ENCODE data around the gene MRPS27. TPM values are rescaled to one million over a fixed set of nuclear protein-coding genes. Genes with fewer than 3 reads are reported as not detected.

Gene MRPS27
- total and polyA plus RNA-seq, 2 of the 4 experiments (the other 2 are of a cell fraction): 46.9 to 90.5 TPM

GRCh38 chr5:72346398-72346797, 26.4 kb upstream of the MRPS27 start:
- H3K23ac ChIP-seq (ENCODE audit: low read depth, low read length): no peak overlapping the region
- H3K56ac ChIP-seq (ENCODE audit: extremely low read depth, insufficient read depth, low read length): no peak overlapping the region
- no TSS peak for BruUV-seq (replicated peaks)
- H3K27me3 ChIP-seq (ENCODE audit: control insufficient read depth, insufficient read depth, low read length): no peaks in the 10 kb centered on the region
- 94% methylated on average over 2 of the region's 2 CpGs; no CpG with 5 or more reads in 1 of the 2 experiments for WGBS, 2 experiments (ENCODE audit: extremely low coverage in 2 of 2, insufficient read length in 1 of 2)
- H2BK5ac ChIP-seq (ENCODE audit: low read depth, low read length, poor library complexity, severe bottlenecking): peak overlapping the region; percentile 82
- H3K18ac ChIP-seq (ENCODE audit: low read depth, low read length): peak overlapping the region; percentile 8
- peak overlapping the region; percentile 20; the same call in 1 of the 2 replicates for H2BK20ac ChIP-seq (ENCODE audit: low read depth, low read length)
- peak overlapping the region; percentile 37 to 47; a peak in 3 of 4 replicates for H4K8ac ChIP-seq (ENCODE audit: low read depth in 2 of 2, low read length in 2 of 2)
- peaks cover 27% of the 10 kb centered on the region for H3K4me1 ChIP-seq (ENCODE audit: control insufficient read depth, insufficient read depth, low read length)
- DNase-seq (no peak), ATAC-seq (ENCODE audit: low read depth) (no peak)
- no peak overlapping the region for H3K4me2 ChIP-seq (ENCODE audit: low read depth, low read length)
- H2BK120ac ChIP-seq (ENCODE audit: low read depth, low read length): peak overlapping the region; percentile 62
- ChIA-PET CTCF (interaction anchor here (0.6 kb wide), 1 partner anchor 33 kb away, joined by 3 read pairs; no protein-coding TSS in a partner anchor), POLR2A (ENCODE audit: unreplicated experiment) (no interaction called here)
- peak overlapping the region; percentile 11; the same call in 1 of the 2 replicates for H3K4ac ChIP-seq (ENCODE audit: low read depth, low read length)
- in situ Hi-C loops (cut with MboI; ENCODE audit: low sequenced_read_pairs): no loop called here
- no peak overlapping the region for H2AFZ ChIP-seq (replicated peaks; ENCODE audit: low read length, poor library complexity)
- H4K5ac ChIP-seq (ENCODE audit: low read depth, low read length): peak overlapping the region; percentile 52; the same call in 1 of the 2 replicates
- H4K20me1 ChIP-seq (ENCODE audit: insufficient read depth, low read length): no peaks in the 10 kb centered on the region
- H2BK15ac ChIP-seq (ENCODE audit: low read depth, low read length): 0 out of 3 replicates have a peak overlapping the region, but pooled peaks have one; percentile 45
- peaks cover 6% of the 10 kb centered on the region for H3K36me3 ChIP-seq (ENCODE audit: control insufficient read depth, insufficient read depth, low read length)
- no peak for TF ChIP-seq BHLHE40 (IDR thresholded peaks at IDR 0.05; ENCODE audit: low read depth, low read length)
- no peak for TF ChIP-seq POLR2A (IDR thresholded peaks at IDR 0.05; ENCODE audit: low read depth, low read length)
- no peak for TF ChIP-seq RFX5 (IDR thresholded peaks at IDR 0.05; ENCODE audit: low read depth, low read length)
- no peak for TF ChIP-seq CTCF (conservative IDR thresholded peaks at IDR 0.05; ENCODE audit: low read depth, low read length)
- TF ChIP-seq FOS (IDR thresholded peaks at IDR 0.05; ENCODE audit: low read depth, low read length): no peak
- H2AK5ac ChIP-seq (ENCODE audit: low read depth, low read length): peak overlapping the region; percentile 63
- dilution Hi-C loops (cut with HindIII; ENCODE audit: low sequenced_read_pairs, unreplicated experiment): no loop called here
- no peak overlapping the region for H3K4me3 ChIP-seq (ENCODE audit: insufficient read depth, low read depth, low read length)
- intact Hi-C loops (cut with micrococcal nuclease): no loop called here
- no peaks in the 10 kb centered on the region for H3K9me3 ChIP-seq (ENCODE audit: control insufficient read depth, insufficient read depth, low read length)
- H2AK9ac ChIP-seq (replicated peaks; ENCODE audit: low read depth, low read length, poor library complexity): peak overlapping the region; percentile 31
- no peak overlapping the region for H3K14ac ChIP-seq (replicated peaks; ENCODE audit: low read depth, low read length)
- H3K9ac ChIP-seq (ENCODE audit: low read depth, low read length): no peak overlapping the region
- H4K91ac ChIP-seq (ENCODE audit: insufficient read depth, low read depth, low read length): peak overlapping the region; percentile 30; the same call in 1 of the 2 replicates
- peaks cover 0 to 8% of the 10 kb centered on the region in 2 experiments; a peak in 1 of 4 replicates for H3K79me1 ChIP-seq (ENCODE audit: low read depth in 1 of 2, low read length in 2 of 2)
- H3K9me1 ChIP-seq (ENCODE audit: insufficient read depth, low read length): peaks cover 12% of the 10 kb centered on the region
- peak overlapping the region; percentile 5 for H3K27ac ChIP-seq (ENCODE audit: insufficient read depth, low read length)
